NCI-H1105 (cell line): ENCODE measurements around the gene BSND.
"Not testable (repeated sequence)": the region's sequence is repeated elsewhere in the genome, so short reads cannot be mapped to it uniquely, and the experiment has no call there.

Source experiments
- DNase-seq: peaks from one replicate; lab custom pipeline; 2025; lab: John Stamatoyannopoulos, UW

The BSND gene

DNA sequence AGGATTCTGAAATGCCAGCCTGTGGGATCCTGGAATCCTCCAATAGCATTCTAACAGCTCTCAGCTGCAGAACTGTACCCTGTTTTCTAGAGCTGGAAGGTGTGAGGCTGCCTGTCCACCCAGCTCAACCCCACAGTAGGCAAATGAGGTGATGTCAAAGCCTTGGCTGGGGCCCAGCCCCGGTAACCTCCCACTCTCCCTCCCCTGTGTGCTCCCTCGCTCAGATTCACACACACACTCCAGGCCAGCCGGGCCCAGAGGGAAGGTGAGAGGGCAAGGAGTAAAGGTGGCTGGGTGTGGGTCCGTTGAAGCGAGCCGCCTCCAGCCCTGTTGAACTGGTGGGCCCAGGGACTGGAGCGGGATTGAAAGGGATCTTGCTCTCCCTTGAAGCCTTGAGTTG is at the start of gene BSND:
Gene BSND, plus strand, starts transcription at position 257 of the 400 bp plus-strand sequence. CDS start 254 bp downstream, outside the sequence.
- no peak for DNase-seq

DNA sequence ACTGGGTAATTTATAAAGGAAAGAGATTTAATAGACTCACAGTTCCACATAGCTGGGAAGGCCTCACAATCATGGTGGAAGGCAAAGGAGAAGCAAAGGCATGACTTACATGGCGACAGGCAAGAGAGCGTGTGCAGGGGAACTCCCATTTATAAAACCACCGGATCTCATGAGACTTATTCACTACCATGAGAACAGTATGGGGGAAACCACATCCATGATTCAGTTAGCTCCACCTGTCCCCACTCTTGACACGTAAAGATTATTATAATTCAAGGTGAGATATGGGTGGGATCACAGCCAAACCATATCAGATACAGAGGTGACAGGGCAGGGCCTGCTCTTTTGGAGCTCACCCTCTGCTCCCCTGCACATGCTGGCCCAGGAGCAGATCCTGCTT is 49.7 kb upstream of the BSND start:
- DNase-seq, result no peak

DNA sequence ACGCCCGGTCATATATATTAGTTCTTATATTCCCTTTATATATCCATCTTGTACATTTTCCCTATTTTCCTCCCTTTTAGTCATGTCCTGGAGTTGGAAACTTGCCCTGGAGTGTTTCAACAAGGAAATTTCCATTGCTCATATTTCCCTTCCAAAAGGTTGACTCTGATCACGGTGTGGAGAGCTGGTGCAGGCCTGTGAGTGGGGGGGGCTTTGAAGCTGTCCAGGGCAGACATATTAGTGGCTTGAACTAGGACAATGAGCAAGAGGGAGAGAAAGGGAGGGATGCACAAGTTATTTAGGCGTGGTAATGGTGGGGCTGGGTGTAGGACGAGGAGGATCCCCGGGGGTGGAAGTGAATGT is 48.7 kb upstream of the BSND start:
- DNase-seq, result no peak

DNA sequence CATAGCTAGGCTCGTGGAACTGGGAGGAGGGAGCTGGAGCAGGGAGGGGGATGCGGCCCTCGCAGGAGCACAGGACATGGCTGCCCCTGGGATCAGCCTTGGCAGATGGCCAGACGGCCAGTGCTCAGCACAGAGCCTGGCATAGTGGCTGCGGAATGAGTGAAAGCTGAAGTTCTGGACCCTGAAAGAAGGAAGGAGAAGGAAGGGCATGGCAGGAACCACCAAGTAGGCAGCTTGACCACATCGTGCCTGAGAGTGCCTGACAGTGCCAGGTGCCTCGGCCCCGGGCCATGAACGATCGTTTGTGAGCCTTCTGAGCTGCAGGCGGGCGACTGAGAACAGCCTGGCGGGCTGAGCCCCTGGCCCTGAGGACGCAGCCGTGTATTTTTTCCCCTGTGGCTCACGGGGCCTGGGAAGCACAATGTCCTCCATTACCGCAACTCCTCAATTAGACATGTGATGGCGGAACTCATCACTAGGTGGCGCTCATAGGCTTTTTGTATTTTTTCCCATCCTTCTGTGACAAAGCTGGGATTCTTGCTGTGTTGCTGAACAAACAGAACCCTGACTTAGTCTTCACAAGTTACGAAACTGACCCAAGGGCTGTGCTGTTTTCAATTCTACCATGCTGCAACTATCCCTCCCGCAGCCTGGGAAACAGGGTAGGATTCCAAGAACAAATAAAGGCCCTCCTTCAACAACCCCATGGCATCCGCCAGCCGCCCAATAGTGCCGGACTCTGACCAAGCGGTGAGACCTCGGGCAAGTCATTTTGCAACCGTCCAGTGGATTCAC is 48.2 kb upstream of the BSND start:
- DNase-seq, result peak; percentile 41

DNA sequence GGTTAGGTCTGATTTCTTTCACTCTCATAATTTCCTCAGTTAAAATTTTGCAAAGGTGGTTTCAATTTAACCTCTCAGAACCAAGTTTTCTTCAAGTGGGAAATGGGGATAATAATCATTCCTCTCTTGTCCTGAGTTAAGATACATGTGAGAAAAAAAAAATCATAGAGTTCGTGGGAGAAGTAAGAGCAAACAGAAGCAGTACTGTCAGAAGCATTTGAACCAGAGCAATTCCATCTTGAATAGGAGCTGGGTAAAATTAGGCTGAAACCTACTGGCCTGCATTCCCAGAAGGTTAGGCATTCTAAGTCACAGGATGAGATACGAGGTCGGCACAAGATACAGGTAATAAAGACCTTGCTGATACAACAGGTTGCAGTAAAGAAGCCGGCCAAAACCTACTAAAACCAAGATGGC is 46.9 kb upstream of the BSND start:
- DNase-seq, result no peak

DNA sequence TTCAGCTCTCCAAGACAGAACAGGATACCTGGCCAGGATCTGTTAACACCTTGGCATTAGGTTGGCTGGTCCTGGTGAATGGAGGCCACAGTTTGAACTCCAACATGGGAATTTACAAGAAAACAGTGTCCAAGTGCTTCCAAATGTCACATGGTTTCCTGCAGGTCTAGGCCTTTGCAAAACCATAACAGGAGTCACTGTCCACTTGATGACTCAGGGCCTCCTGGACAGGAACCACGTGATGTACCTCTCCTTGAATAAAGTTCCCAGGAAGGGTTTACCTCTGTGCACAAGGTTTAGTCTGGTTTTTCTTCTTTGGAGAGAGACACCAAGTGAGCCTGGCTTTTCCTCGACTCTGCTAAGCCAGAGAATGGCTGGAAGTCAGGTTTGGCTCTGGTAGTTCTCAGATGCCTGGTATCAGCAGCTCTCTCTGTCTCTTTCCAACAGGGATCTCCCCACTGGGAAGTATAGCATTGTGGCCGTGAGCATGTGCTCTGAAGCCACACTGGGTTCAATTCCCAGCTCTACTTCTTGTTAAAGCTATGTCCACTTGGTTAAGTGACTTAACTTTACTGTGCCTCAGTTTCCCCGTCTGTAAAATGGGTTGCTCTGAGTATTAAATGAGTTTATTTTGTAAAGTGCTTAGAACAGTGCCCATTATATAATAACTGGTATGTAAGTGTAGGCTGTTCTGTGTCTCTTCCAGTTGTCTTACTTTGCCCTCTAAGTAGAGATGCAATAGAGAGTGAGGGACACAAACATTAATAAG is 45.6 kb upstream of the BSND start:
- no peak for DNase-seq

DNA sequence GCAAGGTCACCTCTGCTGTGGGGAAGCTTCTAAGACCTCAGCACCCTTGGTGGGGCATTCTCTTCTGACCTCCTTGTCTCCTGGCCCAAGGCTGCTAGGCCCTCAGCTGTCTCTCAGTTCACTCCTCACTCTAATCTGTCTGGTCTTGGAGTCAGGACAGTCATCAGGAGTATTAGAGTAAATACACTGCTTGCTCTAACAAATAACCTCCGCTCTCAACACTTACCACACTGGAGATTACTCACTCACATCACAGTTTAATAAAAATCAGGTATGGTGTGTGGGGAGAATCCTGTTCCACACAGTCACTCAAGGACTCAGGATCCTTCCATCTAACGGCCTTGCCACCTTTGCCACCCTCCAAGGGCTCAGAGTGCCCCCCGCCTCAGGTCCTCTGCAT is 44.9 kb upstream of the BSND start:
- no peak for DNase-seq

DNA sequence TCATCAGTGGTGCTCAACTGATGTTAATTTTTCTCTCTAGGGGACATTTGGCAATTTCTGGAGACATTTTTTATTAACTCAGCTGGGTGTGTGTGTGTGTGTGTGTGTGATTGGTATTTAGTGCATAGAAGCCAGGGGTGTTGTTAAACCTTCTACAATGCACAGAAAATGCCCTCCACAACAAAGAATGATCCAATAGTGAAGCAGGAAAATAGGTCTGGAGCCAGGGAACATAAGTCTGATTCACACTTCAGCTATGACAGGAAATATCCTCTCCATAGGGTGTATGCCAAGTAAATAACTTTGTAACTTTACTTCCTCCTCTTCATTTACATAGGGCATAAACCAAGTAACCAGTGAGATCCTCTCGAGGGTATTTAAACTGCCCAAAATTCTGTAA is 43.4 kb upstream of the BSND start:
- no peak for DNase-seq

DNA sequence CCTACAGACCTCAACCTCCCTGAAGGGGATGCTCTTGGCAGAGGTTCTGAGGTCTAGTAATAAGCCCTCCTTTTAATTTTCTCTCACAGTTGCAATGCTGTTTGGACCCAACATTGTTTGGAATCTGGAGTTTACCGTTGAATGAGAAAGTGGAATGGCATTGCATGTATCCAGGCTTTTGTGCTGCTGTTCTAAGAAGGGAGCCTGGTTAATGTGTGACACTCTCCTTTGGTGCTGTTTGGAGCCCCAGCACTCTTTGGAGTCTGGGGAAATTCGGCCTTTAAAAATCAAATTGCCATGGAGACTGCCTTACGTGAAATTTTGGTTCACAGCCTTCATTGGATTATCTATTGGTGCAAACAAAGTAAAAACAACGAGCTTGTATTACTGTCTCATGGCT is 42.0 kb upstream of the BSND start:
- DNase-seq, result no peak

DNA sequence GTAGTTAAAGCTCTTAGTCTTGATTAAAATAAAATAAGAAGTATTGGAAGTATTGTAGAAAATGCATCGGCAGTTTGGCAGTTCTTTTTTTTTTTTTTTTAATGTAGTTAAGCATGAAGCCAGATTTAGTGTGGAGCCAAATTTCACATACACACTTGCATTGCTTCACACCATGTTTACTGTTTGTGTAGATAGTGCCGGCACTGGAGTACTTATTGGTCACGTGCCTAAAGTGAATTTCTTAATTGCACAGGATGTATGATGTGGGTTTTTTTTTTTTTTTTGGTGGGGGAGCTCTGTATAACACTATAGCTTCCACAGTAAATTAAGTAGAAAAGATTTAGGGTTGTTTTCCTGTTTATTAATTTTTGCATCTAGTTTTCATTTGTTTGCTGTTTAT is 39.5 kb upstream of the BSND start:
- DNase-seq, result no peak

DNA sequence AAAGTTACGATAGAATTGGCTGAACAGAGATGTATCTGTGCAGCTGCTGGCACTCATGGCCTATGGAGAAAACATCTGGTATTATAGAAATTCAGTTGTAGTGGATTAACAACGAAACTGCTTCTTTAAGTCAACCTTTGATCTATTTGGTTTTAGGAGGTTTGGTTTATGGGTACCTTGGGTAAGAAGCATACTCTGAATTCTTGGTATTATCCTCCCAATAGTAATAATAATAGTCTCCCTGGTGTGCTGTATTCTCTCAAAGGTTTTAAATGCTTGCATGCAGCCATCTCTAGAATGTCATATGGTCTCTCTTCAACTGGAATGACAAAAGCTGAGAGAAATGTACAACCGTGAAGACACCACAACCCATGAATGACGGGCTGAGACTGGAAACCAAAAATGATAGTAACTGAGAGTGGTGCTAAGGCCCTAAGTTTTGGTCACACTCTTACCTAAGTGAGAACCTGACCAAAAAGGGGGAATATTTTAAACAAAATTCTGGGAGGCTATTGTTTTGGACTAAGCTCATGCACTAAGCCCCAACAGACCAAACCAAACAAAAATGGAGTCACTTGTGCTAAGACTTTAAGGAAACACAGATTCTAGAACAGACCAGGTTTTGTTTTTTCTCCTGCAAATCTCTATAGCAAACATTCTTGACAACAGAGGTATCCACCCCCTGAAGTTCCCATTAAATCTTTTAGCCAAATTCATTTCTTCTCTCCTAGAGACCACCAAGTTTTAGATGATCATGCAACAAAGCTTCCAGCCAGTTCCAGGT is 35.9 kb upstream of the BSND start:
- no peak for DNase-seq

DNA sequence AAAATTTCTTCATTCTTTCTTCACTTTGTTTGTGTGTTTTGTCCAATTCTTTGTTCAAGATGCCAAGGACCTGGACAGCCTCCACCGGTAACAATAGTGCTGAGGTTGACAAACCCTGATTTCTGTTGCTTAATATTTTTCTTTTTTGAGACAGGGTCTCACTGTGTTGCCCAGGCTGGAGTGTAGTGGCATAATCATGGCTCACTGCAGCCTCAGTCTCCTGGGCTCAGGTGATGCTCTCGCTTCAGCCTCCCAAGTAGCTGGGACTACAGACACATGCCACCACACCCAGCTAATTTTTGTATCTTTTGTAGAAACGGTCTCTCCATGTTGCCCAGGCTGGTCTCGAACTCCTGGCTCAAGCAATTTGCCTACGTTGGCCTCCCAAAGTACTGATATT is 34.9 kb upstream of the BSND start:
- DNase-seq, result not testable (repeated sequence)

DNA sequence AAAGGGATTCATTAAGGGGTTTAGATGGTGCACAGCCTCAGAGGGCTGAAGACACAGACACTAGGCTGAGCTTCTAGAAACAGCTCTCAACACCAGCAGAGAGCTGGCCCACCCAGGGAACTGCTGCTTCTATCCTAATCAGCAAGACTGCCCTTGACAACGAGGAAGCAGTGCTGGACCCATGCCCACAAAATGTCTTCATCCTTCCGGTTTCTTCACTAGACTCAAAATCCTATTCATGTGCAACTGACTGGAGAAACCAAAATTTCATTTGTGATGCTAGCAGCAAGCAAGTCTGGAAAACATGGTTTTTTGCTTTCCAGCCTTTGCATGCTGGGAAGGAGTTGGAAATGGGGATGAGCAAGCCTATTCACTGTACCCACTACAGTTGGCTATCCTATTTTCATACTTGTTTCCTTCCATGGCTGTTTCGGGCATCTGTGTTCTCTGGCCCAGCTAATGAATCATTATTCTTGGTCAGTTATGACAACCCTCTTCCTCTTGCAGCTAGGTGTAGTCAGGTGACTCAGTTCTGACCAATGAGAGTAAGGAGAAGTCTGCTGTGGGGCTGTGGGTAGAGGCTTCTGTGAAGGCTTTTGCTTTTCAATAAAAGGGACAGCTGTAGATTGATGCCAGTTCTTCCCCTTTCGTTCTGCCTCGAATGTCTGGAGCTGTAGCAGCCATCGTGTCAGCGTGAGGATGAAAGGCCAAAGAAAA is 33.0 kb upstream of the BSND start:
- DNase-seq, result no peak

DNA sequence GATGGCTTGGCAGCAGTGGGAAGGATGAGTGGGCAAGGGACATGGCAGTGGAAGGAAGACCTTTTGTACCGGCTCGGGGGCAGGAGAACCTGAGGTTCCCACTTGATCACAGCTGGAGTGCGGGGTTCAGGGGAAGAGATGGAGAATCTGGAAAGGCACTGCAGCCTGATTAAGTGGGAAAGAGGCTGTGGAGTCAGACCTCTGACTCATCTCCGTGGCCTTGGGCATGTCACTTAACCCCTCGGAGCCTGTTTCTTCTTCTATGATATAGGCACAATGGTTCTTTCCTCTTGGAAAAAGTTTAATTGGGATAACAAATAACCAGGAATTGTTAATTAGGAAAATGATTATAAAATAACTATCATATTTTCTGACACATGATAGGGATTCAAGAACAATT is 31.4 kb upstream of the BSND start:
- no peak for DNase-seq

DNA sequence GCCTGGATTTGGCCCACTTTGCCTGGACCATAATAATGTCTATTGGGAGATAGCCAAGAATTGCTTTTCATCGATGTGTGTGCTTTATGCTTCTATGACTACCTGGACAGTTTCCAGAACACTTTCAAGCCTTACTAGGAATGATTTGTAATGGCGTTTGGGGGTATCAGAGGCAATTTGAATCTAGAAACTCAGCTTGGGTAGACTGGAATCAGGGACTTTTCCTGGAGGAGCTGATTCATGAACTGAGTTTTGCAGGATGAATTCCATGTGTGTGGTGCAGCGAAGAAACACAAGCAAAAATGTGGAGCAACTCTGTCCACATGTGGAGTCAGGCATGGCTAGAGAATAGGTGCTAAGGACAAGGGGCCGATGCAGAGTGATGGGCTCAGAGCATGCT is 30.2 kb upstream of the BSND start:
- peak; percentile 4 for DNase-seq

DNA sequence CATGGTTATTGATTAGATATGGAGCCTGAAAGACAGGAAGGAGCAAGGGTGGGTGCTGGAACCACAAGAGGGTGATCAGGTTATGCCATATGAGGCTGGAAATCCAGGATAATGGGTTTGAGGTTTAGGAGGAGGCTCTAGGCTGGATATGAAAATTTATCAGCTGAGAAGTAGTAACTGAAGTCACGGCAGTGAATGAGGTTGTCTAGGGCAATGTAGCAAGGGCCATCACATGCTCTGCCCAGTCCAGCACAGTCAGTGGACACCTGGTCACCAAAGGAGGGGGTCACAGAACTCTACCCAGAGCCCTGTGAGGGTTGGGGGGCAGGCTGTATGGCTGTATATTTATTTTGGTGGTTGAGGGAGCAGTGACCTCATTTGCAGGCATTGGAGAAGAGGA is 28.9 kb upstream of the BSND start:
- no peak for DNase-seq

DNA sequence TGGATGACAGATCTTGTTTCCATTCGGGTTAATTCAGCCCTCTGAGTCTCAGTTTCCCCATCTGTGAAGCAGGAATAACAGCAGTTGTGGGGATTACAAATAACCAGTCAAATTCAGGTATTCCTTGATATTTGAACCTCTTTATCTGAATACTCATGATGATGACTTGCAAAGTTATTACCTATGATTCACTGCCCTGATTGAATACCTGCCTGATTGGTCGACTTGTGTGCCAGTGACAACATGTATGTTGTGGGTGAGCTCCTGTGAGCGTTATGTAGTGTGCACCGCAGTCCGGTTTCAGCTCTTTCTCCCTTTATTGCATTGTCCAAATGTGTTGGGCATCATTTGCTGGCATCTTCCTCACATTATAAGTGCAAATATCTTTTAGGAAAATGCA is 27.8 kb upstream of the BSND start:
- no peak for DNase-seq

DNA sequence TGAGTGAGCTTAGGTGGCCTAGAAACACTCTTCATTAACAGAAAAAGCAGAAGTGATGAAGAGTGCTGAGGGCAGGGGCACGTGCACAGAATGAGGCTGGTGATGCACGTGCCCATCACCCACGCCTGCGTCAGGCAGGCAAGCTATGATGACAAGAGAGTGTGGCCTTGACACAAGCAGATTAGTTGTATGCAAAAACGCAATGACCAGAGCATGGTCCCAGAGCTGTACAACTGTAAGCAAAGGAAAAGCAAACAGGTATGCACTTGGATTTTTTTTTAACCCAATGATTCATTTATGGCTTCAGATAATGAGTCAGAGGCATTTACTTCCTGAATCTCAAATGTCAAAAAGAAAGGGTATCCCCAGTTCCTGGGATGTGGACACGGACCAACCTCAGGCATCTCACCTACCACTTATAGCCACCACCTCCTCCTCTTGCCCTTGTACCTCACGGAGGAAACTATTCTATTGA is 27.4 kb upstream of the BSND start:
- no peak for DNase-seq

DNA sequence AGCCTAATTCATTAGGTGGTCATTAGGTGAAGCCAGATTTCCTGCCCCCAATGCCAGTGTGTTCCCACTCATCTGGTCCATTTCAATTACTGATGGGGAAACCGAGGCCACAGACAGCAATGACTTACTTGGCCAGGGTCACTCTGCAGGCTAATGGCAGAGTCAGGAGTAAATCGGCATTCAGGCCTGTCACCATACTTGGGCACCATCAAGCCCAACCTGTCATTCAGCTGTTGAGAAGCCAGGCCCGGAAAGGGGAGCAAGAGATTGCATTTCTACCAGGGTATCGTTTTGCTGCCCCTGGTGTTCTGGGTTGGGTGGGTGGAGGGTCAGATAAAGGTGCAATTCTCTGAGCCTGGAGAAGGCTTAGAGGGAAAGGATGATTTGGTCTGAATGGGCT is 26.3 kb upstream of the BSND start:
- no peak for DNase-seq

DNA sequence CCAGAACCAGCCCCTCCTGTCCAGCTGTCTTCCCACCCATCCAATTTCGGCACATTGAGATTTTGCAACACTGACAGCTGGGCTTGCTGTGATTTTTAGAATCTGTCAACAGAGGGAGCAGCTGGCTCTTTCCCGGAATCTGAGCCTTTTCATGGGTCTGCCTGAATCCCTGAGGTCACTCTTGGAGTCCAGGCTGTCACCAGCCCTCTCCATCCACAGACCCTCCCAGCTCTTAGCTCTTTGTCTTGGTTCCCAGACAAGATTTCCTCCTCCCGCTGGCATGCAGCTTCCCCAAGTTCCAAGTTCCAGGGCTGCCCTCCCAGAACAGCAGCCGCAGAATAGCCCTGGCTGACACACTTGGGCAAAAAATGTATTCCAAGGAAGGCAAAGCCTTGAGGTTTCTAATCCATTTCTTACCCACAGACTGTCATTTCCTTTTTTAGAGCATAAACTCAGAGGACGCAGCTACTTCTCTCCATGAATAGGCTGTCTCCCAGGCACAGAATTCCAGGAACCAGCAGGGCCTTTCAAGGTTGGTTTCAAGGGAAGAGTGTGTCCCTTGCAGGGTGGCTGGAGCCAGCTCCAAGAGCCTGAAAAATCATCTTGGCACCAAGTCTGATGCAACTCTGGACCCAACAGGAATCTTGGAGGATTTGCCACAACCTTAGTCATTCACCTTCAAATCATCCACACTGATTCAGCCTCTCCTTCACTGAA is 25.4 kb upstream of the BSND start:
- no peak for DNase-seq

DNA sequence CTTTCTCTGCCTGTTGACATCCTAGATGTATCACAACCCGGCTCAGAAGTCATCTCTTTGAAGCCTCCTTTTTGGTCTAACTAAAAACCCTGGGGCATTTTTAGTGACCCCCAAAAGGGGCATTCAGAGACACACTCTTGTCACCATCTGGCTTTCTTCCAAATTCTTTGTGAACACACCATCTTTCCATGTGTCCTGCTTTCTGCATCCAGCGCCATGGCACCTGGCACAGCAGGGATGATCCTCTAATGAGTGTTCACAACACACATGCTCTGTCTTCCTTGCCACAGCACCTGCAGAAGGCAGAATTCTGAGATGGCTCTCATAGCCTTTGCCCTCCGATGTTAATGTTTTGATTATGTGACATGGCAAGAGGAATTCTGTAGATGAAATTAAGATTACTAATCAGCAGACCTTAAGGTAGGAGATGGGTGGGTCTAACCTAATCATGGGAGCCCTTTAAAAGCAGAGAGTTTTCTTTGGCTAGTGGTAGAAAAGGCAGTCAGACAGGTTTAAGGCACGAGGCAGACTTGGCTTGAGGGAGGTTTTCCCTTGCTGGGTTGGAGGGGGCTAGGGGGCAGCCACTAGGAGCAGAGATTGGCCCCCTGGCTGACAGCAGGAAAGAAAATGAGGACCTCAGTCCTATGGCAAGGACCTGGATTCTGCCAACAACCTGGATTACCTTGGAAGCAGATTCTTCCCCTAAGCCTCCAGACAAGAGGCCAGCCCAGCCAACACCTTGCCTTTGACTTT is 23.2 kb upstream of the BSND start:
- DNase-seq, result peak; percentile 32
